Epithelial cell of prostate (primary cell): ENCODE data around the gene LONP1.
"Not testable (repeated sequence)": the region's sequence is repeated elsewhere in the genome, so short reads cannot be mapped to it uniquely, and the experiment has no call there.

ENCODE experiments used
- DNase-seq: peaks from one replicate; pipeline ENCODE4 v3.0.0-alpha.2; 2011; ENCODE audit warnings: low read depth, low spot score
- H3K27ac ChIP-seq: fragments of 450-650 bp; 2 replicates; pipeline ENCODE4 v1.5.1; 2017; ENCODE audit warnings: mild to moderate bottlenecking

Gene LONP1

GRCh38 chr19:5719961-5720790, at the start of gene LONP1, which contains the start of gene CATSPERD:
LONP1 (minus strand) TSS chr19:5720146; CDS start chr19:5720132, 14 bp downstream.
CATSPERD (plus strand) TSS chr19:5720637; CDS start chr19:5720738, 101 bp downstream.
- peak; percentile 93 for DNase-seq
- peak within 1 kb of the TSS; percentile 99 for H3K27ac ChIP-seq

GRCh38 chr19:5767949-5768348, 48.0 kb upstream of the LONP1 start:
- H3K27ac ChIP-seq: no peak overlapping the region
- DNase-seq: no peak

- no peak for DNase-seq
- no peak overlapping the region for H3K27ac ChIP-seq
Measured at GRCh38 chr19:5765220-5765619, 45.3 kb upstream of the LONP1 start.

GRCh38 chr19:5762608-5763217, 42.8 kb upstream of the LONP1 start:
- DNase-seq: no peak

GRCh38 chr19:5753743-5754142, 33.8 kb upstream of the LONP1 start:
- no peak for DNase-seq
- no peak overlapping the region for H3K27ac ChIP-seq

More at GRCh38 chr19:5762608-5763217, 42.8 kb upstream of the LONP1 start:
- no peak overlapping the region for H3K27ac ChIP-seq

- no peak overlapping the region for H3K27ac ChIP-seq
- DNase-seq: no peak
Measured at GRCh38 chr19:5751709-5752108, 31.8 kb upstream of the LONP1 start.

GRCh38 chr19:5749505-5749904, 29.6 kb upstream of the LONP1 start:
- no peak for DNase-seq

GRCh38 chr19:5748920-5749319, 29.0 kb upstream of the LONP1 start:
- not testable (repeated sequence) for H3K27ac ChIP-seq, DNase-seq

More at GRCh38 chr19:5749505-5749904, 29.6 kb upstream of the LONP1 start:
- no peak overlapping the region for H3K27ac ChIP-seq

GRCh38 chr19:5744999-5745398, 25.1 kb upstream of the LONP1 start:
- DNase-seq, H3K27ac ChIP-seq: not testable (repeated sequence)

GRCh38 chr19:5743630-5744029, 23.7 kb upstream of the LONP1 start:
- DNase-seq: no peak
- no peak overlapping the region for H3K27ac ChIP-seq

- H3K27ac ChIP-seq: no peak overlapping the region
Measured at GRCh38 chr19:5742051-5742450, 22.1 kb upstream of the LONP1 start.

GRCh38 chr19:5738423-5738822, 18.5 kb upstream of the LONP1 start:
- no peak overlapping the region for H3K27ac ChIP-seq

More at GRCh38 chr19:5742051-5742450, 22.1 kb upstream of the LONP1 start:
- DNase-seq: no peak

GRCh38 chr19:5733172-5733571, 13.2 kb upstream of the LONP1 start:
- DNase-seq, H3K27ac ChIP-seq: not testable (repeated sequence)

More at GRCh38 chr19:5738423-5738822, 18.5 kb upstream of the LONP1 start:
- no peak for DNase-seq

GRCh38 chr19:5727453-5728050, 7.6 kb upstream of the LONP1 start:
- H3K27ac ChIP-seq: no peak overlapping the region
- DNase-seq: no peak

GRCh38 chr19:5719274-5719960, 529 bp downstream of the LONP1 start:
- H3K27ac ChIP-seq: peak overlapping the region; percentile 99
- DNase-seq: no peak

- DNase-seq: no peak
Measured at GRCh38 chr19:5718579-5719273, 1.2 kb downstream of the LONP1 start.

GRCh38 chr19:5718037-5718578, 1.8 kb downstream of the LONP1 start:
- peak overlapping the region; percentile 99 for H3K27ac ChIP-seq
- no peak for DNase-seq

More at GRCh38 chr19:5718579-5719273, 1.2 kb downstream of the LONP1 start:
- peak overlapping the region; percentile 99 for H3K27ac ChIP-seq

GRCh38 chr19:5717215-5717935, 2.6 kb downstream of the LONP1 start:
- peak overlapping the region; percentile 99 for H3K27ac ChIP-seq
- no peak for DNase-seq

- no peak for DNase-seq
- H3K27ac ChIP-seq: no peak overlapping the region
Measured at GRCh38 chr19:5714816-5715215, 5.1 kb downstream of the LONP1 start.
